T-cell (primary cell): ENCODE data around the gene AGPS. TPM values are rescaled to one million over a fixed set of nuclear protein-coding genes. Genes with fewer than 3 reads are reported as not detected.
"Not testable (repeated sequence)": the region's sequence is repeated elsewhere in the genome, so short reads cannot be mapped to it uniquely, and the experiment has no call there.

Experiments used
- ATAC-seq, 4 experiments: fragments of 200-7000 bp in 3 of 4; fragments of 150-1000 bp in 1 of 4; cut with Tn5 transposase; replicated peaks in 1 of 4; 1 replicate in 3 of 4; 2 replicates in 1 of 4; pipeline ENCODE4 v1.10.0; 2021; ENCODE audit warnings: moderate library complexity in 3 of 4, mild to moderate bottlenecking in 2 of 4, moderate number of reproducible peaks in 1 of 4
- CTCF ChIA-PET, 2 donors: fragments of 300-600 bp; sonication (Branson Sonifier 250); formaldehyde crosslinking; loops; one replicate each; lab custom pipeline; 2022; ENCODE audit warnings: antibody characterized with exemption in 2 of 2; lab: Charles Lee
- POLR2A ChIA-PET, 2 donors: fragments of 300-600 bp; sonication (Branson Sonifier 250); formaldehyde crosslinking; loops; one replicate each; lab custom pipeline; 2022; ENCODE audit warnings: antibody characterized with exemption in 2 of 2; lab: Charles Lee
- DNase-seq, 35 experiments: peaks; one replicate each; pipeline versions ENCODE4 v3.0.0 to v3.0.0-alpha.2; 2013 to 2023
- H3K27ac ChIP-seq: one replicate; pipeline ENCODE4 v1.5.1; 2013; ENCODE audit warnings: low read length
- H3K27me3 ChIP-seq, 2 experiments: replicated peaks in 1 of 2; 1 replicate in 1 of 2; 2 replicates in 1 of 2; pipeline versions ENCODE4 v1.6.1 to v1.7.0; 2013; ENCODE audit warnings: low read length in 1 of 2, mixed read lengths in 1 of 2; ENCODE audit not compliant: control insufficient read depth in 2 of 2, insufficient read depth in 2 of 2; ENCODE audit errors: extremely low read depth in 1 of 2
- H3K36me3 ChIP-seq, 2 donors: 1 replicate in 1 of 2; 2 replicates in 1 of 2; pipeline versions ENCODE4 v1.6.1 to v1.7.0; 2013; ENCODE audit warnings: low read length in 1 of 2; ENCODE audit not compliant: control insufficient read depth in 2 of 2, insufficient read depth in 1 of 2; ENCODE audit errors: extremely low read depth in 1 of 2
- H3K4me1 ChIP-seq, 2 experiments: 1 replicate in 1 of 2; 2 replicates in 1 of 2; pipeline versions ENCODE4 v1.6.1 to v1.7.0; 2013; ENCODE audit warnings: low read length in 2 of 2, mixed read lengths in 1 of 2; ENCODE audit not compliant: insufficient read depth in 2 of 2, control insufficient read depth in 1 of 2; ENCODE audit errors: extremely low read depth in 1 of 2
- H3K4me3 ChIP-seq, 2 donors: 1 replicate in 1 of 2; 2 replicates in 1 of 2; pipeline versions ENCODE4 v1.5.1 to v1.7.0; 2013; ENCODE audit warnings: mild to moderate bottlenecking in 2 of 2, low read length in 1 of 2, moderate library complexity in 1 of 2; ENCODE audit not compliant: control insufficient read depth in 1 of 2; ENCODE audit errors: extremely low read depth in 1 of 2
- H3K9me3 ChIP-seq: 2 replicates; pipeline ENCODE4 v1.7.0; 2013
- H3K27ac Mint-ChIP-seq, 2 donors: one replicate each; pipeline ENCODE4 v1.8.0; 2020 to 2021; ENCODE audit warnings: mild to moderate bottlenecking in 2 of 2, mixed read lengths in 2 of 2
- H3K27me3 Mint-ChIP-seq, 2 donors: one replicate each; pipeline ENCODE4 v1.8.0; 2021 to 2022; ENCODE audit warnings: mixed read lengths in 2 of 2
- H3K36me3 Mint-ChIP-seq: one replicate; pipeline ENCODE4 v1.8.0; 2021; ENCODE audit warnings: mixed read lengths
- H3K4me1 Mint-ChIP-seq, 3 donors: one replicate each; pipeline ENCODE4 v1.8.0; 2020 to 2022; ENCODE audit warnings: mixed read lengths in 3 of 3, mild to moderate bottlenecking in 1 of 3
- H3K4me3 Mint-ChIP-seq, 3 donors: one replicate each; pipeline ENCODE4 v1.8.0; 2020 to 2022; ENCODE audit warnings: mild to moderate bottlenecking in 3 of 3, mixed read lengths in 3 of 3, moderate library complexity in 3 of 3
- H3K9me3 Mint-ChIP-seq, 3 donors: one replicate each; pipeline ENCODE4 v1.8.0; 2020 to 2022; ENCODE audit warnings: mixed read lengths in 3 of 3
- WGBS: methylation state at CpG from one replicate; pipeline ENCODE4 v1.1.5; 2013; ENCODE audit warnings: missing lambda C conversion rate; ENCODE audit not compliant: insufficient coverage; 5-methylcytosine and 5-hydroxymethylcytosine counted together
- total RNA-seq, 35 experiments: library from RNA in 6 of 35; stranded (reverse) in 6 of 35; fragments of 120-200 nt in 1 of 35; gene quantifications; one replicate each; pipeline versions ENCODE4 v1.2.1 to v1.2.4 and lab custom pipeline; 2013 to 2026

AGPS gene
- total RNA-seq, 5 donors from 2014 or later (not counting 1 experiment from before 2014, with no cell fraction given), result 26.1 to 32.3 (median 29.6) TPM

DNA sequence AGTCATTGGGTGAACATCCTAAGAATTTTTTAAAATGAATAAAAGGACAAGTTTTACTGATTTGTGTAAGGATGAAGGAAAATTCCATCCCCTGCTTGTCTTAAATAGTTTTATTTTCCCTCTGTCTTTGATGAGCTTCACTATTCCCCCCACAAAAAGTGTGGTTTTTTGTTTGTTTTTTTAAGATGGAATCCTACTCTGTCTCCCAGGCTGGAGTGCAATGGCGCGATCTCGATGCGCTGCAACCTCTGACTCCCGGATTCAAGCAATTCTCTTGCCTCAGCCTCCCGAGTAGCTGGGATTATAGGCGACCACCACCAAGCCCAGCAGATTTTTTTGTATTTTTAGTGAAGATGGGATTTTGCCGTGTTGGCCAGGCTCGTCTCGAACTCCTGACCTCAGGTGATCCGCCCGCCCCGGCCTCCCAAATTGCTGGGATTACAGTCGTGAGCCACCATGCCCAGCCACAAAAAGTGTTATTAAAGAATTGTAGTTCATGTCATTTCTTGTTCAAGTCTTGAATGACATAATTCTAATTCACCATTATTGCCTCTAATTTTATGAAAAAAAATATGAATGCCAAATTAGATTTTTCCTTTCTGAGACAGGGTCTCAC is 91.7 kb downstream of the AGPS start:
- Histone ChIP-seq H3K4me3 (no peak overlapping the region), H3K4me1 (no peaks in the 10 kb centered on the region), H3K27me3 (no peaks in the 10 kb centered on the region), H3K36me3 (peaks cover 0 to 11% of the 10 kb centered on the region in 2 donors), H3K9me3 (no peaks in the 10 kb centered on the region), H3K27ac (no peak overlapping the region)
- DNase-seq (no peak), ATAC-seq (no peak)
- Mint-ChIP-seq H3K4me3 (no peak overlapping the region), H3K36me3 (peaks cover 30% of the 10 kb centered on the region), H3K4me1 (no peaks in the 10 kb centered on the region), H3K27me3 (no peaks in the 10 kb centered on the region), H3K9me3 (peaks cover 0 to 2% (median 0%) of the 10 kb centered on the region in 3 donors), H3K27ac (no peak overlapping the region)
- WGBS, result no CpG with 5 or more reads among the region's 14 CpGs
- CTCF ChIA-PET, result no interaction called here
- POLR2A ChIA-PET, result interaction anchor here in 1 of 2 donors (0.5 kb wide), 1 partner anchor 104 kb away, joined by 5 read pairs; no protein-coding TSS in a partner anchor

DNA sequence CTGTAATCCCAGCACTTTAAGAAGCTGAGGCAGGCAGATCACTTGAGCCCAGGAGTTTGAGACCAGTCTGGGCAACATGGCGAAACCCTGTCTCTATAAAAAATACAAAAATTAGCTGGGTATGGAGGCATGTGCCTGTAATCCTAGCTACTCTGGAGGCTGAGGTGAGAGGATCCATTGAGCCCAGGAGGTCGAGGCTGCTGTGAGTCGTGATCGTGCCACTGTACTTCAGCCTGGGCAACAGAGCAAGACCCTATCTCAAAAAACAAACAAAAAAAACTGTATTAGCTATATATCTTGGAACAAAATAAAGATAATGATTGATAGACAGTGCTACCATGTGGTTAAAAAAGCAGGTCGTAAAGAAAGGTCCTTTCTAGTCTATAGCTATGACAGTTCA is 93.1 kb downstream of the AGPS start:
- H3K4me1 ChIP-seq, CTCF ChIA-PET, H3K4me3 Mint-ChIP-seq, H3K9me3 Mint-ChIP-seq, H3K27ac ChIP-seq, POLR2A ChIA-PET, ATAC-seq, H3K27me3 Mint-ChIP-seq, H3K9me3 ChIP-seq, DNase-seq, H3K27me3 ChIP-seq, H3K27ac Mint-ChIP-seq, H3K4me1 Mint-ChIP-seq, H3K4me3 ChIP-seq: not testable (repeated sequence)
- peaks cover 0 to 11% of the 10 kb centered on the region in 2 donors for H3K36me3 ChIP-seq
- peaks cover 20% of the 10 kb centered on the region for H3K36me3 Mint-ChIP-seq
- WGBS, result no CpG with 5 or more reads among the region's 5 CpGs

DNA sequence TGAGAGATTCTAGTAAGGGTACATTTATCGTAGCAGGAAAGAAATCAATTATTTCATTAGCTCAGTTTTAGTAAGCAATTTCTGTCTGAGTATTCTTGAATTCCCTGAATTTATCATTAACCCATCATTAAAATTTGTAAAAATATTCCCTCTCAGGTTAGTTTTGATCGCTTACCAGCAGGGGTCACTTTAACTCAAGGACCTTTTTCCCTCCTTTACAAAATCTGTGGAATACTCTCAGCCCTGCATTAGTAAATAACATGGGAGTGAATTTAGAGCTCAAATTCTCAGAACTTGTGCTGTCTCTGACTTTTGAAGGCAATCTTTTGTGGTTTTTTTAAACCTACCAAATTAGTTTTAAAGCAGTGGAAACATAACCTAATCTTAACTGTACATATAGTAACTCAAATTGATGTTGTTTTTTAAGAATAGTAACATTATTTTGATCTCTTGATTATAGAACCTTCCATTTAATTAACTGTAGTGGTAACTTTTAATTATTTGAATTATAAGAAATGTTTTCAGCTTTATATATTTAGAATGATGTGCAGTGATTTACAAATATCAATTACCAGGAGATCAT is 97.2 kb downstream of the AGPS start:
- no peaks in the 10 kb centered on the region for H3K9me3 ChIP-seq
- no peak overlapping the region for H3K27ac Mint-ChIP-seq
- ATAC-seq (no peak), DNase-seq (peak in 1 of 35 experiments; percentile 5)
- H3K4me3 Mint-ChIP-seq, result no peak overlapping the region
- CTCF ChIA-PET, result interaction anchor here (0.8 to 0.9 kb wide), 2 partner anchors 53 to 235 kb away, joined by 3 read pairs; no protein-coding TSS in a partner anchor
- H3K36me3 Mint-ChIP-seq, result peaks cover 24% of the 10 kb centered on the region
- no peaks in the 10 kb centered on the region for H3K4me1 Mint-ChIP-seq
- no peaks in the 10 kb centered on the region for H3K4me1 ChIP-seq
- POLR2A ChIA-PET, result no interaction called here
- H3K27ac ChIP-seq, result no peak overlapping the region
- H3K9me3 Mint-ChIP-seq, result no peaks in the 10 kb centered on the region
- no peak overlapping the region for H3K4me3 ChIP-seq
- H3K27me3 ChIP-seq, result no peaks in the 10 kb centered on the region
- no CpG with 5 or more reads among the region's 2 CpGs for WGBS
- peaks cover 0 to 6% of the 10 kb centered on the region in 2 donors for H3K36me3 ChIP-seq
- no peaks in the 10 kb centered on the region for H3K27me3 Mint-ChIP-seq

DNA sequence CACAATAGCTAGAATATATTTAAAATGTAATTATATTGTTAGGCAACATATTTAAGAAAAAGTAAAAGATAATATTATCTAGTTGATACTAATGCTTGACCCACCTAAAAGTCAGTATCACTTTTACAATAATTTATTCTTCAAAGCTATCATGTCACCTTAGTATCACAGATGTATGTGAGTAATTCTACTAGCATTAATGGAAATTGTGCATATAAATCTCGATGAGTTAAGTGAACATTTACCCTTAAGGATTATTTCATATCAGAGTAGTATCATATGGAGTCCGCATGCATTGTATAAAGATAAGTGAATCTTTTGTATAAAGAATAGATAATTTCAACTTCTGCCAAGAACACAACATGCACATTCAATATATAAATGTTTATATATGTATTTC is 103.4 kb downstream of the AGPS start:
- peaks cover 27% of the 10 kb centered on the region for H3K36me3 Mint-ChIP-seq
- no peak overlapping the region for H3K4me3 Mint-ChIP-seq
- peaks cover 0 to 5% of the 10 kb centered on the region in 2 donors for H3K36me3 ChIP-seq
- WGBS, result no CpG with 5 or more reads among the region's 2 CpGs
- ATAC-seq (no peak), DNase-seq (no peak)
- H3K9me3 ChIP-seq, result no peaks in the 10 kb centered on the region
- no peaks in the 10 kb centered on the region for H3K27me3 Mint-ChIP-seq
- no peaks in the 10 kb centered on the region for H3K9me3 Mint-ChIP-seq
- H3K27ac Mint-ChIP-seq, result no peak overlapping the region
- ChIA-PET POLR2A (no interaction called here), CTCF (interaction anchor here in 1 of 2 donors (0.7 kb wide), 1 partner anchor 62 kb away, joined by 7 read pairs; no protein-coding TSS in a partner anchor)
- H3K4me1 ChIP-seq, result no peaks in the 10 kb centered on the region
- H3K27me3 ChIP-seq, result no peaks in the 10 kb centered on the region
- no peak overlapping the region for H3K27ac ChIP-seq
- H3K4me3 ChIP-seq, result no peak overlapping the region
- no peaks in the 10 kb centered on the region for H3K4me1 Mint-ChIP-seq

DNA sequence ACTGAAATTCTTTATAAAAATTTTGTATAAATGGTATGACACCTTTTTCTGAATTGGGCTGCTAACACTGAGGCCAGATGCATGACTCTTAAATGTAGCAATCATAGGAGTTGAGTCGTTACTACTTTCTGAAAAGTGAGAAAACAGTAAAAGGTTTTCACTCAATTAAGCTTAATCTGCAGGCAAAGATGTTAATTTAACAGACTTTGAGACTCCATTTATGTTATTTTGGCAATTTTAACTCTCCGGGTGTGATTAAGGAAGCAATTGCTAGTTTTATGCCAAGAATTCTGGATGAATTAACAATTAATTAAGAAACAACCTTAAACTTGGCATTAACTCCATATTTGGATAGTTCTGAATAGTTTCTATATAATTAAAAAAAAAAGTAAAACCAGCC is 104.3 kb downstream of the AGPS start:
- Mint-ChIP-seq H3K27me3 (no peaks in the 10 kb centered on the region), H3K9me3 (no peaks in the 10 kb centered on the region), H3K4me3 (no peak overlapping the region), H3K4me1 (peaks cover 0 to 3% (median 3%) of the 10 kb centered on the region in 3 donors), H3K27ac (no peak overlapping the region), H3K36me3 (peaks cover 30% of the 10 kb centered on the region)
- ATAC-seq (no peak), DNase-seq (no peak)
- Histone ChIP-seq H3K9me3 (no peaks in the 10 kb centered on the region), H3K27me3 (no peaks in the 10 kb centered on the region), H3K27ac (no peak overlapping the region), H3K4me1 (no peaks in the 10 kb centered on the region), H3K4me3 (no peak overlapping the region), H3K36me3 (peaks cover 0 to 5% of the 10 kb centered on the region in 2 donors)
- CTCF ChIA-PET, result interaction anchor here in 1 of 2 donors (0.6 kb wide), 1 partner anchor 29 kb away, joined by 3 read pairs; no protein-coding TSS in a partner anchor
- 100% methylated on average over 1 of the region's 2 CpGs for WGBS
- POLR2A ChIA-PET, result no interaction called here

DNA sequence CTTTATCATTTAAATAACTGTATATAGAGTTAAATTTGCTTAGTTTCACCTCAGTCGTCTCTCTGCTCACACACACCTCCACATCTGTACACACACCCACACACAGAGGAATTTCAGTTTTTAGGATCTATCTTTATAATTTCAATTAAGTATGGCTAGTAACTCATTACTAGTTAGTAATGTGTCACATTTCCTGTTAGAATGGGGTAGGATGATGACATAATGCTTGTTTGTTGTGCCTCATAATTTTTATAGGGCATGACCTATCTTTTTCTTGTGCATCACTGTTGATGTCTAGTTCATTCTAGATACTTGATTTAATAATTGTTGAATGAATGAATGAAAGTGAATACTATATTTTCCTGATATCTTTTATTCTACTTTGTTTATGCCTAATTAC is 108.6 kb downstream of the AGPS start:
- no peak overlapping the region for H3K4me3 ChIP-seq
- Mint-ChIP-seq H3K27ac (no peak overlapping the region), H3K4me1 (peaks cover 0 to 3% (median 3%) of the 10 kb centered on the region in 3 donors), H3K9me3 (no peaks in the 10 kb centered on the region), H3K4me3 (no peak overlapping the region), H3K36me3 (peaks cover 33% of the 10 kb centered on the region), H3K27me3 (no peaks in the 10 kb centered on the region)
- WGBS, result no CpG with 5 or more reads among the region's 1 CpG
- ATAC-seq (no peak), DNase-seq (no peak)
- H3K27ac ChIP-seq, result no peak overlapping the region
- no peaks in the 10 kb centered on the region for H3K4me1 ChIP-seq
- H3K36me3 ChIP-seq, result peaks cover 4 to 10% of the 10 kb centered on the region in 2 donors
- ChIA-PET CTCF (no interaction called here), POLR2A (no interaction called here)
- no peaks in the 10 kb centered on the region for H3K27me3 ChIP-seq
- no peaks in the 10 kb centered on the region for H3K9me3 ChIP-seq
